ENCODE measurements around the gene ST6GALNAC1. TPM values are rescaled to one million over a fixed set of nuclear protein-coding genes. Genes with fewer than 3 reads are reported as not detected.
A peak's percentile ranks its signal among the peaks of the same experiment; 100 is the strongest.

The ST6GALNAC1 gene
- total and polyA plus RNA-seq, 4 donors: 0.16 to 2.1 (median 0.21) TPM; not detected in 1

DNA sequence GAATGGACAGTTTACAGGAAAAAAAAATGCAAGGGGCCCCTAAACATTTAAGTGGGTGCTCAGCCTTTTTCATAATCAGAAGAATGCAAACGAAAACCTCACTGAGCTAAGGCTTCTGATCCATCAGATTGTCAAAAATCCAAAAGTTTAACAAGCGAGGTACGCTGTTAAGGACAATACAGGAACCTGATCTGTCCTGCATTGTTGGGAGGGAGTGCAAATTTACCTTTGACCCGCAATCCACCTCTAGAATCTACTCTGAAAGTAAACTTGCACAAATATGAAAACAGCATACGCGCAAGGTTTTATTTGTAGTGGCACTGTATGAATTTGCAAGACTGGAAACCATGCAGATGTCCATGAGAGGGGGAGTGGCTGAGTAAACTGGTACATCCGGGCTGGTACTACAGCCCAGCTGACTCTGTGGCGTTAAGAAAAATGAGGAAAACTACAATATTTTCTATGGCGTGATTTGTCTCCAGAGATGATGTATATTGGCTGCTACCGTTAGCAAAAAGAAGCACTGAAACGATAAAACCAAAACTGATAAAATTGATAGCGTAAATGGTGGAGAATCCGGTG is 28.8 kb upstream of the ST6GALNAC1 start:
- peak; percentile 11 for TF ChIP-seq FOXA2 (IDR thresholded peaks at IDR 0.05)
- TF ChIP-seq, protein P1, sequence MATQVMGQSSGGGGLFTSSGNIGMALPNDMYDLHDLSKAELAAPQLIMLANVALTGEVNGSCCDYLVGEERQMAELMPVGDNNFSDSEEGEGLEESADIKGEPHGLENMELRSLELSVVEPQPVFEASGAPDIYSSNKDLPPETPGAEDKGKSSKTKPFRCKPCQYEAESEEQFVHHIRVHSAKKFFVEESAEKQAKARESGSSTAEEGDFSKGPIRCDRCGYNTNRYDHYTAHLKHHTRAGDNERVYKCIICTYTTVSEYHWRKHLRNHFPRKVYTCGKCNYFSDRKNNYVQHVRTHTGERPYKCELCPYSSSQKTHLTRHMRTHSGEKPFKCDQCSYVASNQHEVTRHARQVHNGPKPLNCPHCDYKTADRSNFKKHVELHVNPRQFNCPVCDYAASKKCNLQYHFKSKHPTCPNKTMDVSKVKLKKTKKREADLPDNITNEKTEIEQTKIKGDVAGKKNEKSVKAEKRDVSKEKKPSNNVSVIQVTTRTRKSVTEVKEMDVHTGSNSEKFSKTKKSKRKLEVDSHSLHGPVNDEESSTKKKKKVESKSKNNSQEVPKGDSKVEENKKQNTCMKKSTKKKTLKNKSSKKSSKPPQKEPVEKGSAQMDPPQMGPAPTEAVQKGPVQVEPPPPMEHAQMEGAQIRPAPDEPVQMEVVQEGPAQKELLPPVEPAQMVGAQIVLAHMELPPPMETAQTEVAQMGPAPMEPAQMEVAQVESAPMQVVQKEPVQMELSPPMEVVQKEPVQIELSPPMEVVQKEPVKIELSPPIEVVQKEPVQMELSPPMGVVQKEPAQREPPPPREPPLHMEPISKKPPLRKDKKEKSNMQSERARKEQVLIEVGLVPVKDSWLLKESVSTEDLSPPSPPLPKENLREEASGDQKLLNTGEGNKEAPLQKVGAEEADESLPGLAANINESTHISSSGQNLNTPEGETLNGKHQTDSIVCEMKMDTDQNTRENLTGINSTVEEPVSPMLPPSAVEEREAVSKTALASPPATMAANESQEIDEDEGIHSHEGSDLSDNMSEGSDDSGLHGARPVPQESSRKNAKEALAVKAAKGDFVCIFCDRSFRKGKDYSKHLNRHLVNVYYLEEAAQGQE (IDR thresholded peaks at IDR 0.05): no peak
- peak overlapping the region; percentile 59 to 68 (median 66) for H3K4me3 ChIP-seq (ENCODE audit: low read depth in 1 of 3, low read length in 3 of 3)
- H3K36me3 ChIP-seq (ENCODE audit: control insufficient read depth in 4 of 4, insufficient read depth in 3 of 4, low read depth in 1 of 4, low read length in 3 of 4): no peaks in the 10 kb centered on the region
- no peak for DNase-seq (ENCODE audit: low spot score)
- H3K27me3 ChIP-seq (ENCODE audit: control insufficient read depth in 4 of 4, insufficient read depth in 4 of 4, low read length in 3 of 4): no peaks in the 10 kb centered on the region
- peaks cover 0 to 12% (median 5%) of the 10 kb centered on the region in 4 donors for H3K4me1 ChIP-seq (ENCODE audit: control insufficient read depth in 4 of 4, insufficient read depth in 4 of 4, low read length in 3 of 4)
- H3K27ac ChIP-seq (ENCODE audit: low read depth in 1 of 2, low read length in 2 of 2): peak overlapping the region; percentile 84 to 86
- WGBS: 34% methylated on average over 13 of the region's 13 CpGs
- peak overlapping the region; percentile 61 to 96 for H3K9ac ChIP-seq (ENCODE audit: low read depth in 1 of 2, low read length in 2 of 2)
- H3K9me3 ChIP-seq (ENCODE audit: control insufficient read depth in 4 of 4, low read length in 3 of 4): no peaks in the 10 kb centered on the region

DNA sequence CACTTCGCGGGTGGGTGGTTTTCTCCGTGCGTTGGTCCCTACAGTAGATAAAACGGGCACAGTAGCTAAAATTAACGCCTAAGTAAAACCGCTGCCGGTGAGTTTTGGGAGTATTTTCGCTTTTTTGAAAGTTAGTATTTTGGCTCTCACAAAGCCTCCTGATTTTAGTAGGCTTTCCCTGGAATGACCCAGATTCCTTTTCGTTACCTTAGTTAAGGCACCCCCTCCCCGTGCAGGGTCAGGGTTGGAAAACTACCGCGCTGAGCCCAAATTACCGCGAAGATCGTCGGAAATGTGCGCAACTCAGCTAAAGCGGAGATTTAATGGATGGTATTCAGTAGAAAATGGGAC is 28.3 kb upstream of the ST6GALNAC1 start:
- H3K4me3 ChIP-seq (ENCODE audit: low read depth in 1 of 3, low read length in 3 of 3): peak overlapping the region; percentile 59 to 68 (median 66)
- no peaks in the 10 kb centered on the region for H3K27me3 ChIP-seq (ENCODE audit: control insufficient read depth in 4 of 4, insufficient read depth in 4 of 4, low read length in 3 of 4)
- H3K27ac ChIP-seq (ENCODE audit: low read depth in 1 of 2, low read length in 2 of 2): peak overlapping the region; percentile 84 to 86
- peaks cover 0 to 12% (median 5%) of the 10 kb centered on the region in 4 donors for H3K4me1 ChIP-seq (ENCODE audit: control insufficient read depth in 4 of 4, insufficient read depth in 4 of 4, low read length in 3 of 4)
- H3K9ac ChIP-seq (ENCODE audit: low read depth in 1 of 2, low read length in 2 of 2): peak overlapping the region; percentile 61 to 96
- under 1% methylated on average over 19 of the region's 19 CpGs for WGBS
- no peaks in the 10 kb centered on the region for H3K9me3 ChIP-seq (ENCODE audit: control insufficient read depth in 4 of 4, low read length in 3 of 4)
- H3K36me3 ChIP-seq (ENCODE audit: control insufficient read depth in 4 of 4, insufficient read depth in 3 of 4, low read depth in 1 of 4, low read length in 3 of 4): no peaks in the 10 kb centered on the region
- no peak for DNase-seq (ENCODE audit: low spot score)
- TF ChIP-seq JUND (IDR thresholded peaks at IDR 0.05) (no peak), RAD21 (IDR thresholded peaks at IDR 0.05) (peak in 1 of 2 donors; percentile 8), YY1 (IDR thresholded peaks at IDR 0.05) (peak; percentile 90), TAF1 (conservative IDR thresholded peaks at IDR 0.05) (peak; percentile 75), GABPA (IDR thresholded peaks at IDR 0.05 in 1 of 2, conservative IDR thresholded peaks at IDR 0.05 in 1 of 2) (peak in 1 of 2 donors; percentile 86), HNF4A (conservative IDR thresholded peaks at IDR 0.05) (peak in 1 of 2 donors; percentile 2), FOXA2 (IDR thresholded peaks at IDR 0.05) (no peak), NR2F2 (IDR thresholded peaks at IDR 0.05) (peak; percentile 9), EGR1 (IDR thresholded peaks at IDR 0.05; ENCODE audit: low read depth in 2 of 2) (no peak), SP1 (IDR thresholded peaks at IDR 0.05) (no peak), HNF4G (IDR thresholded peaks at IDR 0.05) (no peak)
- TF ChIP-seq, protein P1 (IDR thresholded peaks at IDR 0.05): peak; percentile 18
- TF ChIP-seq, protein P2, sequence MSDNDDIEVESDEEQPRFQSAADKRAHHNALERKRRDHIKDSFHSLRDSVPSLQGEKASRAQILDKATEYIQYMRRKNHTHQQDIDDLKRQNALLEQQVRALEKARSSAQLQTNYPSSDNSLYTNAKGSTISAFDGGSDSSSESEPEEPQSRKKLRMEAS (IDR thresholded peaks at IDR 0.05): no peak
- TF ChIP-seq, protein P3, sequence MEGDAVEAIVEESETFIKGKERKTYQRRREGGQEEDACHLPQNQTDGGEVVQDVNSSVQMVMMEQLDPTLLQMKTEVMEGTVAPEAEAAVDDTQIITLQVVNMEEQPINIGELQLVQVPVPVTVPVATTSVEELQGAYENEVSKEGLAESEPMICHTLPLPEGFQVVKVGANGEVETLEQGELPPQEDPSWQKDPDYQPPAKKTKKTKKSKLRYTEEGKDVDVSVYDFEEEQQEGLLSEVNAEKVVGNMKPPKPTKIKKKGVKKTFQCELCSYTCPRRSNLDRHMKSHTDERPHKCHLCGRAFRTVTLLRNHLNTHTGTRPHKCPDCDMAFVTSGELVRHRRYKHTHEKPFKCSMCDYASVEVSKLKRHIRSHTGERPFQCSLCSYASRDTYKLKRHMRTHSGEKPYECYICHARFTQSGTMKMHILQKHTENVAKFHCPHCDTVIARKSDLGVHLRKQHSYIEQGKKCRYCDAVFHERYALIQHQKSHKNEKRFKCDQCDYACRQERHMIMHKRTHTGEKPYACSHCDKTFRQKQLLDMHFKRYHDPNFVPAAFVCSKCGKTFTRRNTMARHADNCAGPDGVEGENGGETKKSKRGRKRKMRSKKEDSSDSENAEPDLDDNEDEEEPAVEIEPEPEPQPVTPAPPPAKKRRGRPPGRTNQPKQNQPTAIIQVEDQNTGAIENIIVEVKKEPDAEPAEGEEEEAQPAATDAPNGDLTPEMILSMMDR (IDR thresholded peaks at IDR 0.05; ENCODE audit: low read depth, low read length, missing input control): peak; percentile 18
- TF ChIP-seq, protein P4, sequence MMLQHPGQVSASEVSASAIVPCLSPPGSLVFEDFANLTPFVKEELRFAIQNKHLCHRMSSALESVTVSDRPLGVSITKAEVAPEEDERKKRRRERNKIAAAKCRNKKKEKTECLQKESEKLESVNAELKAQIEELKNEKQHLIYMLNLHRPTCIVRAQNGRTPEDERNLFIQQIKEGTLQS (IDR thresholded peaks at IDR 0.05): no peak
